ENCODE results near the gene TMEM175.

Gene TMEM175

GRCh38 chr4:960636-961350 is 28.5 kb downstream of the TMEM175 start:
- no peak for DNase-seq

- no peak for DNase-seq
Measured at GRCh38 chr4:961351-962230, 29.3 kb downstream of the TMEM175 start.

GRCh38 chr4:962231-963208 is 30.3 kb downstream of the TMEM175 start:
- no peak for DNase-seq

GRCh38 chr4:963276-964225 is 31.3 kb downstream of the TMEM175 start:
- no peak for DNase-seq

GRCh38 chr4:964346-965025 is 32.2 kb downstream of the TMEM175 start:
- DNase-seq, result no peak

- no peak for DNase-seq
Measured at GRCh38 chr4:965048-965765, 32.9 kb downstream of the TMEM175 start.

GRCh38 chr4:965766-966134 is 33.5 kb downstream of the TMEM175 start:
- DNase-seq, result no peak

- DNase-seq, result no peak
Measured at GRCh38 chr4:966266-967112, 34.2 kb downstream of the TMEM175 start.

GRCh38 chr4:967113-968104 is 35.1 kb downstream of the TMEM175 start:
- no peak for DNase-seq

GRCh38 chr4:968221-968620 is 36.0 kb downstream of the TMEM175 start:
- DNase-seq, result no peak

- DNase-seq, result no peak
Measured at GRCh38 chr4:968621-969394, 36.5 kb downstream of the TMEM175 start.

- DNase-seq, result no peak
Measured at GRCh38 chr4:970046-970745, 37.9 kb downstream of the TMEM175 start.

- no peak for DNase-seq
Measured at GRCh38 chr4:970854-971520, 38.7 kb downstream of the TMEM175 start.

- DNase-seq, result no peak
Measured at GRCh38 chr4:971666-972500, 39.6 kb downstream of the TMEM175 start.
